MV-4-11 (cell line): ENCODE measurements around the gene SARNP.
"Not testable (repeated sequence)": the region's sequence is repeated elsewhere in the genome, so short reads cannot be mapped to it uniquely, and the experiment has no call there.

ENCODE experiments used
- DNase-seq: peaks from one replicate; lab custom pipeline; 2025; lab: John Stamatoyannopoulos, UW

SARNP gene

DNA sequence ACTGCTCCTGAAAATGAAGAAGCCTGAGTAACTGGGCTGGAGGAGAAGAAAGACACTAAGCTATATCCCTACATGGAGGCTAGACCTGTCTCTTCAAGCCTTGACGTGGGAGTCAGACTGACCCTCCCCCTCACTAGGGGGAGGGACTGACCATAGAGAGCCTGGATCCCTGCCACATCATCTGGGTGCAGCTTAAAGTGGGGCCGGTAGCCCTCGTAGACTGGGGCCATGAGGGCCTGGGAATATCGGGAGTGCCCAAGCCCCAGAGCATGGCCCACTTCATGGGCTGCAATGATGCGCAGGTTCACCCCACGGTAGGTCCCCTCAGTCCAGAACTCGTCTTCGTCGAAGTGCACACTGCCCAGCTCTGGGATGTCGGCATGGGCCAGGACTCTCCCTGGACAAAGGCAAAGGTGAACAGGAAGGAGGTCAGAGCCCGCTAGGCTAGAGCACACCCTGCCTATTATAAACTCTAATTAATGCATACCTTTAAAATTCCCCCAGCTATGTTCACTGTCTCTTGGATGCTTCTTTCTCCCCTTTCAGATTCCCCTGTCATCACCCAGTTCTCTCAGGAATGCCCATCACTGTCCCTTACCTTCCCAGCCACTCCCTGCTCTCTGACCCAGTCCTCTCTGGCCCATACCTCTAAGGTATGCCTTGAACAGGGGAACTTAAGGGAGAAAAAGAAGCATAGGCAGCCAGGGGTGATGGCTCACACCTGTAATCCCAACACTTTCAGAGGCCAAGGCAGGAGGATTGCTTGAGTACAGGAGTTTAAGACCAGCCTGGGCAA is 22.0 kb upstream of the SARNP start:
- no peak for DNase-seq

DNA sequence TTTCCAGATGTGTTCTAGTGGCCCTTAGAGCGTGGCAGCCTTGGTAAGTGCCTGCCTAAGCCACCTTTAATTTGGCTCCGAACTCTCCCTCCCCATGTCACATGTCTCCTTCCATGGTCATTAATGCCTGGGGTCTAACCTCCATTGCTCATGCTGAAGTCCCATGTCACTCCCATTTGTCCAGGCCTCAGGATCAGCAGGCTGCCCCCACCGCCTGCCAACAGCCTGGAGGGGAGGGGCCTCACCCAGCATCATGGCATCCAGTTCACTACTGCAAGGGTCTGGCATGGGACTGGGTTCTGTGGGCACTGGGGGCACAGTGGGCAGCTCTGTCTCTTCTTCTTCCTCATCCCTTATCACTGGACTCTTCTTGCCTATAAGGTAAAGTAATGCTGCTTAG is 20.8 kb upstream of the SARNP start:
- no peak for DNase-seq

- DNase-seq, result not testable (repeated sequence)
These were observed 16.9 kb upstream of the SARNP start for GRCh38 chr12:55834400-55834799.

DNA sequence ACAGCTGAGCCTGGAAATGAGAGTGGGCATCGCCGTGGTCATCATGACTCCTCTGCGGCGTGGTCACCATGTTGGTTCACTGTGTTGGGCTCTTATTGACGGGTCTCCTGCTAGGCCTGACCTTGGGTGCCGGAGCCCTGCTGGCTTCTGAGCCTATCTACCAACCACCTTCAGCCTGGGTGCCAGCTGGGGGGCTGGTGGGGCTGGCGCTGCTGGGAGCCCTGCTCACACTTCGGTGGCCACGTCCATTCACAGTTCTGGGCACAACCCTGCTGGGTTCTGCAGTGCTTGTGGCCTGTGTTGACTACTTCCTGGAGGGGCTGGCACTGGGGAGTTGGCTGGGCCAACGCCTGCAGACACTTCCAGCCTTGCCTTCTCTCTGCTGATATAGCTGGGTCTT is 15.5 kb upstream of the SARNP start:
- no peak for DNase-seq

DNA sequence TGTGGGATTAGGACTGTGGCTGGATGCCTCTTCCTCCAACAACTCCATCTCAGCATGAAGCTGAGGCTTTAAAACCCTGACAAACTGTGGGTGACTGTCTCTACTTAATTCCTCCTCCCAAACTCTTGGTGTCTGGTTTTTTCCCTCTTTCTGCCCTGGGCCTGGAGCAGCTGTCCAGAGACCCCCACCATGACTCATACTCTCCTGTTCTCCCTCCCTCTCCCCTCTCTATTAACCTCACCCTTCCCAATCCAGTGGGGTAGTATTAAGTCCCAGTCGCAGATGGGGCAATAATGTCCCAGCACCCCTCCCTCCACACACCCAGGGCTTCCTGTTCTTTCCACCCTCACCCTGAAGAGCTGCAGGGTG is 13.9 kb upstream of the SARNP start:
- DNase-seq, result no peak

- DNase-seq, result no peak
These were observed 13.3 kb upstream of the SARNP start for GRCh38 chr12:55830601-55831446.

DNA sequence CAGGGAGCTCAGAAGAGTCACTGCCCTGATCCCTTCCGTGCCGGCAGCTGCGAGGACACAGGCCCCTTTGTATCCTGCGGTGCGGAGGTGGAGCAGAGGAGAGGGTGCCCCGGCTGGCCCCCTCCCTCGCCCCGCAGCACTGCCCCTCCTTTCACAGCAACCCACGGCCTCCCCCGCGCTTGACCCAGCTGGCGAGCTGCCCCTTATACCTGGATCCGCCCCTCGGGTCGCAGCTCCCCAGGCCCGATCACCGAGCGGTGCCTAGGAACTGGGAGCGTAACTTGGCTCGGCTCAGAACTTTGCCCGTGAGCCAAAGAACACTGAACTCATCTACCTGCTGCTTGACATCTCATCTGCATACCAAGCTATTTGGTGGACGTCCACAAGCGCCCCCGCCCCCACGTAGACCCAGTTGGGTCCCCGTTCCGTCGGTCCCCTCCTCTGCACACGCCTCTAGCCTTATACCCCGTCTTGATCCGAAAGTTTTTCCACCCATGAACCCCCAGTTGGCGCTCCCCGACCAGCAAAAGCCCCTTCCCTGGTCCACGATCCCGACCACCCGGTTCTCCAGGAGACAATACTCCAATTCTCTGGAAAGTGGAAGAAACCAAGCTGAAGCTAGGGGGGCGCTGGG is 12.6 kb upstream of the SARNP start:
- no peak for DNase-seq

DNA sequence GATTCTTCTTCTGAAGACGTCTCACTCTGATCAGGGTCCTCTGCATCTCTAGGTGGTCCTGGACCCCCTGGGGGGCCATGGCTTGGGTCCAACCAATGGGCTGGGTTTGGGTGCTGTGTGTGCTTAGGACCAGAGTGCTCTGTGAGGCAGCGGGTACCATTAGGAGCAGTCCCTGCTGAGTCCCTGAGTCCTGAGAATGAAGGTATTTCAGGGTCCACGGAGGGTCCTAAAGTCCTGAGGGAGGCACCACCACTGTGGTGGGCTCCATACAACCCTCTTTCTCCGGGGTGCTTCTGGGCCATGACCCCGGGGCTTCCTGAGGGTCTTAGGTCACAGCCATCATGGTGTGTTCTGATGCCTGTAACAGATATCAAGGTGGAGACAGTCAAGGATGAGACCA is 10.8 kb upstream of the SARNP start:
- no peak for DNase-seq

DNA sequence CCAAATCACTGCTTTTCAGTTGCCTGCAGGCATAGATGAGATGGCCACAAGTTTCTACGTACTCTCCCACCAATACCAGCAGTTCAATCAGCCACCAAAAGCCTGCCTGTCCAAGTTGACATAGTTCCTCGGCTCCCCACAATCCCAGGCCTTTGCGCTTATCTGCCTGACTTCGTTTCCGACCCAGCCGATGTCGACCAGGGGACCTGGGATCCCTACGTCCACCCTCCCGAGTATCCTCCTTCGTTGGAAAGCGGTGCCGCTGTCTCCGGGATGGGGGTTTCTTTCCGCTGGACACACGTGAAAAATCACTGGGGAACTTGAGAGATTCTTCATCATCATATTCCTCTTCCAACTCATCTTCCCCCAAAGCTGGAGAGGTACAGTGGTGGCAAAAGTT is 10.3 kb upstream of the SARNP start:
- DNase-seq, result no peak

GRCh38 chr12:55824726-55825125 is 7.2 kb upstream of the SARNP start:
- no peak for DNase-seq

GRCh38 chr12:55823419-55823818 is 5.9 kb upstream of the SARNP start:
- no peak for DNase-seq

DNA sequence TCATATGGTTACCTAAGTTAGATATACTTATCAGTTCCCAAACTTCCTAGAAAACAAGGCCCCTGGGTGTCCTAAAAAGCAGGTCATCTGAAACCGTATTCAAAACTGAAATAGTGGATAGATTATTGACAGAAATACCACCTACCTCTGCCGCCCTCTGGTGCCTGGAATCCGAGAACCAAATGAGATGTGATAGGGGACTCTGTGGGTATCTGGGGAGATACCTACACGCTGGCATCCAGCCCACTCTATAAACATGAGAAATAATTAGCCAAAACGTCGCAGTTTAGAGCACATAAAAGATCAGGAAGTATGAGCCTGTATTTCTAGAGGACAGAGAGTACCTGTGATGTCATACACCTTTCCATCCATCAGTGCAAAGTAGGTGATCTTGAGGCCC is 4.7 kb upstream of the SARNP start:
- no peak for DNase-seq

GRCh38 chr12:55820679-55821078 is 3.2 kb upstream of the SARNP start:
- DNase-seq, result peak; percentile 24

DNA sequence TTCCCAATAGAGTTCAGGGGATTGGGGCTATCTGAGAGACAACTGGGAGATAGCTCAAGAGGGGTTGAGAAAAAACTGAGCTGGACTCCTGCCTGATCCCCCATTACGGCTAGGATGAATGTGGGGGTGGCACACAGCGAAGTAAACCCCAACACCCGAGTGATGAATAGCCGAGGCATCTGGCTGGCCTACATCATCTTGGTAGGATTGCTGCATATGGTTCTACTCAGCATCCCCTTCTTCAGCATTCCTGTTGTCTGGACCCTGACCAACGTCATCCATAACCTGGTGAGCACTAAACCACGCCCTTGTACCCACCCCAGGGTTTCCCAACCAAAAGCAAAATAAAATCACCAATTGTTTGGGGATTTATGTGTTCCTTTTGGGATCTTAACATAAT is 1.4 kb upstream of the SARNP start:
- DNase-seq, result no peak

DNA sequence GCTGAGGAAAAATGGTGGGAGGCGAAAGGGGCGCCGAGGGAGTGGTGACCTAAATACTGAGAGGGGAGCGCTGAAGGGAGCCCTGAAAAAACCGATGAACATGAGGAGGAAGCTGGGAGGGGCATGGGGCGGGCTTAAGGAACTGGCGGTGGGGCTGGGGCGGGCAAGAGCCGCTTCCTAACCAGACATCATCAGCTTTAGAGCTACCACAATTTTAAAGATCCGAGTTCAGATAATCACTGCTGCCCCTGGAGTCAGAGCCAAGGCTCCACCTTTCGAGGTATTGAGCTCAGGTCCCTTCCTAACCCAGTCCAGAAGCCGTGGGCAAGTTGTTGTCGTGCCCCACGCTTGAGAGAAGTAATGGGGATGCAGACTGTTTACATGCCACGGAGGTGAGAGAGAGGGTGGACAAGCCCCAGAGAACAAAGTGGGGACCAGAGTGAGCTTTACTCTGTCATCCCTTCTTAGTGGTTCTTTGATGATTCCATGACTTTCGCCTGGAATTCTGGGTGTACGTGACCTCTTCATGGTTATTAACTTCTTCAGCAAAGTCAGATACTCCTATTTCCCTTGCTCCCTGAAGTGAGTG is 710 bp upstream of the SARNP start:
- no peak for DNase-seq

- no peak for DNase-seq
These were observed 611 bp downstream of the SARNP start for GRCh38 chr12:55816881-55817344.

DNA sequence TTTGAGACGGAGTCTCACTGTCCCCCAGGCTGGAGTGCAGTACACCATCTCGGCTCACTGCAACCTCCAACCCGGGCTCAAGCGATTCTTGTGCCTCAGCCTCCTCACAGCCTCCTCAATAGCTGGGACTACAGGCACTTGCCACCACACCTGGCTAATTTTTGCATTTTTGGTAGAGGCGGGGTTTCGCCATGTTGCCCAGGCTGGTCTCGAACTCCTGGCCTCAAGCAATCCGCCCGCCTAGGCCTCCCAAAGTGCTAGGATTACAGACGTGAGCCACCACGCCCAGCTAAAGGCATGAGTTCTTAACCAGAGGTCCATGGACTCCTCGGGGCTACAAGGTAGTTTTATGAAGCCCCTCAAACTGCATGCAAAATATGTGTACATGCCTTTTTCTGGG is 2.1 kb downstream of the SARNP start:
- DNase-seq, result no peak

GRCh38 chr12:55814257-55814656 is 3.3 kb downstream of the SARNP start:
- DNase-seq, result no peak

DNA sequence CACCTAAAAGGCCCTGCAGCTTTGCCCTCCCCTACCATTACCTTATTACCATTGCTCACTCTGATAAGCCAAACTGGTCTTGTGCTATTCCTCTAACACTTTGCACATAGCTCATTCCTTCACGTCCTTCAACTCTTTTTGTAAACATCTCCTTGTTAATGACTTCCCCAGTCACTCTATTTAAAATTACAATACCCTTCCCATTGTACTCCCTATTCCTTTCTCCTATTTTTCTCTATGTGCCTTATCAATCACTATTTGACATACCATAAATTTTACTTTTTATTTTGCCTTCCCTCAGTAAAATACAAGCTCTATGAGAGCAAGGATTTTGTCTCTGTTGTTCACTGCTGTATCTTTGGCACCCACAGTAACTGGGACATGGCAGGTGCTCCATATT is 5.4 kb downstream of the SARNP start:
- no peak for DNase-seq

DNA sequence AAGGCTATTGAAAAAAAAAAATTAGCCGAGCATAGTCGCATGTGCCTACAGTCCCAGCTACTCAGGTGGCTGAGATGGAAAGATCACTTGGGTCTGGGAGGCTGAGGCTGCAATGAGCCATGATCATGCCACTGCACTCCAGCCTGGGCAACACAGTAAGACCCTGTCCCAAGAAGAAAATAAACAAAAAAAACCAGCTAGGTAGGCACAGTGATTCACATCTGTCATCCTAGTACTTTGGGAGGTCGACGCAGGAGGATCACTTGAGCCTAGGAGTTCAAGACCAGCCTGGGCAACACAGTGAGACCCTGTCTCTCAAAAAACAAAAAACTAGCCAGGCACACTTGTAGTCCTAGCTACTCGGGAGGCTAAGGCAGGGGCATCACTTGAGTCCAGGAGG is 8.2 kb downstream of the SARNP start:
- no peak for DNase-seq

GRCh38 chr12:55806982-55807381 is 10.5 kb downstream of the SARNP start:
- DNase-seq, result no peak

- no peak for DNase-seq
These were observed 20.0 kb downstream of the SARNP start for GRCh38 chr12:55797550-55797949.

DNA sequence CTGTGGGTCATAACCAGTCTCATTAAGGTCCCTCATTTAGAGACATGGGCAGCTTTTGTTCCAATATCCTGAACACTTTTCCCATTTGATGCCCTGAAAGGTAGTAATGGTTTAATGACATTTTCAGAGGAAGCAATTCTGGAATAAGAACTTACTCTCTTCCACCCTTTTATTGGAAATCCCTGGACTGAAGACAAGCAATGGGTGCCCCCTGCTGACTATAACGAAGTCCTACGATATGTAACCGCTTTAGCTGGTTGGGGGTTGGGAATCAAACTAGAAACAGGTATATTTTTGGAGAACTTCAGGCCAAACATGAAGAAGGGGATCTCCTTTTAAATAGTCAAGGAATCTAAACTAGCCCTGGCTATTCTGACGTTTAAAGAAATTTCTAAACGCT is 20.5 kb downstream of the SARNP start:
- peak; percentile 37 for DNase-seq
